Measurements from ENCODE around the gene SORCS2.

- TF ChIP-seq ZNF639 (tag by site-specific recombination; IDR thresholded peaks at IDR 0.05) (no peak), ZFP37 (tag by site-specific recombination; IDR thresholded peaks at IDR 0.05) (no peak), KLF1 (tag by site-specific recombination; IDR thresholded peaks at IDR 0.05) (no peak), CTCF (tag by site-specific recombination; IDR thresholded peaks at IDR 0.05) (no peak), EGR2 (tag by site-specific recombination; IDR thresholded peaks at IDR 0.05; ENCODE audit: low read depth) (no peak), SETDB1 (IDR thresholded peaks at IDR 0.05; ENCODE audit: insufficient read length, low read length) (no peak), ZNF514 (tag by site-specific recombination; IDR thresholded peaks at IDR 0.05) (no peak), ZFP3 (tag by site-specific recombination; IDR thresholded peaks at IDR 0.05; ENCODE audit: low read depth) (no peak), ZNF350 (tag by site-specific recombination; IDR thresholded peaks at IDR 0.05) (no peak), REST (tag by site-specific recombination; IDR thresholded peaks at IDR 0.05) (no peak), ZNF211 (tag by site-specific recombination; IDR thresholded peaks at IDR 0.05; ENCODE audit: low read depth) (no peak), ZBTB48 (tag by site-specific recombination; IDR thresholded peaks at IDR 0.05) (no peak), ZNF621 (tag by site-specific recombination; IDR thresholded peaks at IDR 0.05) (no peak)
Observed at GRCh38 chr4:7552466-7552865, 360.1 kb downstream of the SORCS2 start.

All from HEK293 (cell line).